ENCODE measurements around the gene ITGB1BP1. TPM values are rescaled to one million over a fixed set of nuclear protein-coding genes. Genes with fewer than 3 reads are reported as not detected.

The ITGB1BP1 gene
- total and polyA plus RNA-seq, 10 of the 15 experiments (the other 5 are each of a cell fraction or from before 2014, with no cell fraction given), result 50.2 to 273 (median 97.2) TPM

GRCh38 chr2:9465170-9465569 lies 41.8 kb upstream of the ITGB1BP1 start:
- no peak for FAIRE-seq
- H4K20me1 ChIP-seq (ENCODE audit: control insufficient read depth, insufficient read depth), result no peaks in the 10 kb centered on the region
- TF ChIP-seq REST (IDR thresholded peaks at IDR 0.05; ENCODE audit: low read depth, low read length) (no peak), KDM1A (IDR thresholded peaks at IDR 0.05; ENCODE audit: borderline replicate concordance) (no peak), E2F8 (IDR thresholded peaks at IDR 0.05; ENCODE audit: low read depth, partially characterized antibody) (no peak), CREM (IDR thresholded peaks at IDR 0.05; ENCODE audit: low read depth) (no peak), ZNF217 (IDR thresholded peaks at IDR 0.05) (no peak), ZNF24 (IDR thresholded peaks at IDR 0.05) (no peak), NFYB (IDR thresholded peaks at IDR 0.05; ENCODE audit: insufficient read depth, low read depth, low read length) (no peak), KAT2A (conservative IDR thresholded peaks at IDR 0.05; ENCODE audit: control insufficient read depth, low read depth, low read length) (no peak), ATF7 (IDR thresholded peaks at IDR 0.05; ENCODE audit: low read depth) (no peak), PAX8 (IDR thresholded peaks at IDR 0.05) (no peak), SIX5 (IDR thresholded peaks at IDR 0.05; ENCODE audit: low read depth, low read length, severe bottlenecking) (no peak), NFIC (IDR thresholded peaks at IDR 0.05; ENCODE audit: low read depth, low read length) (no peak), ZNF274 (IDR thresholded peaks at IDR 0.05; ENCODE audit: insufficient read depth, insufficient read length) (no peak)
- TF ChIP-seq, protein P1, sequence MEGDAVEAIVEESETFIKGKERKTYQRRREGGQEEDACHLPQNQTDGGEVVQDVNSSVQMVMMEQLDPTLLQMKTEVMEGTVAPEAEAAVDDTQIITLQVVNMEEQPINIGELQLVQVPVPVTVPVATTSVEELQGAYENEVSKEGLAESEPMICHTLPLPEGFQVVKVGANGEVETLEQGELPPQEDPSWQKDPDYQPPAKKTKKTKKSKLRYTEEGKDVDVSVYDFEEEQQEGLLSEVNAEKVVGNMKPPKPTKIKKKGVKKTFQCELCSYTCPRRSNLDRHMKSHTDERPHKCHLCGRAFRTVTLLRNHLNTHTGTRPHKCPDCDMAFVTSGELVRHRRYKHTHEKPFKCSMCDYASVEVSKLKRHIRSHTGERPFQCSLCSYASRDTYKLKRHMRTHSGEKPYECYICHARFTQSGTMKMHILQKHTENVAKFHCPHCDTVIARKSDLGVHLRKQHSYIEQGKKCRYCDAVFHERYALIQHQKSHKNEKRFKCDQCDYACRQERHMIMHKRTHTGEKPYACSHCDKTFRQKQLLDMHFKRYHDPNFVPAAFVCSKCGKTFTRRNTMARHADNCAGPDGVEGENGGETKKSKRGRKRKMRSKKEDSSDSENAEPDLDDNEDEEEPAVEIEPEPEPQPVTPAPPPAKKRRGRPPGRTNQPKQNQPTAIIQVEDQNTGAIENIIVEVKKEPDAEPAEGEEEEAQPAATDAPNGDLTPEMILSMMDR (IDR thresholded peaks at IDR 0.05 in 2 of 3, conservative IDR thresholded peaks at IDR 0.05 in 1 of 3; ENCODE audit: control insufficient read depth in 2 of 3, extremely low read depth in 1 of 3, insufficient read depth in 1 of 3, low read depth in 3 of 3, low read length in 3 of 3), result no peak
- ChIA-PET SMC1A (ENCODE audit: uncharacterized antibody, unreplicated experiment) (interaction anchor here (0.9 to 1.1 kb wide), 2 partner anchors 10 to 21 kb away, joined by 3 read pairs; no protein-coding TSS in a partner anchor), RAD21 (ENCODE audit: unreplicated experiment) (no interaction called here), CTCF (interaction anchor here (1.1 to 1.2 kb wide), 2 partner anchors 10 to 41 kb away, joined by 3 to 4 read pairs; no protein-coding TSS in a partner anchor), POLR2A (no interaction called here)
- peaks cover 3 to 15% of the 10 kb centered on the region in 2 experiments; a peak in 3 of 4 replicates for H3K36me3 ChIP-seq (ENCODE audit: control insufficient read depth in 2 of 2, insufficient read depth in 2 of 2, low read length in 1 of 2)
- intact Hi-C loops (cut with micrococcal nuclease; ENCODE audit: unreplicated experiment), result no loop called here
- H3K27ac ChIP-seq (ENCODE audit: control insufficient read depth, insufficient read depth), result no peak overlapping the region
- H3K4me2 ChIP-seq (ENCODE audit: control insufficient read depth, insufficient read depth), result no peak overlapping the region
- no peaks in the 10 kb centered on the region for H3K4me1 ChIP-seq (ENCODE audit: control insufficient read depth, insufficient read depth, low read length)
- in situ Hi-C loops (cut with MboI), result no loop called here
- no TSS peak for BruUV-seq (replicated peaks)
- no peaks in the 10 kb centered on the region for H3K9me3 ChIP-seq (replicated peaks; ENCODE audit: control insufficient read depth, insufficient read depth, low read length)
- H3K79me2 ChIP-seq (ENCODE audit: control insufficient read depth, insufficient read depth, low read length), result no peaks in the 10 kb centered on the region
- 92% methylated on average over 7 of the region's 7 CpGs for WGBS (ENCODE audit: insufficient coverage, insufficient replicate concordance, low lambda C conversion rate, missing lambda C conversion rate)
- H3K9ac ChIP-seq (ENCODE audit: control insufficient read depth, insufficient read depth, low read length), result no peak overlapping the region
- no peak for DNase-seq (ENCODE audit: low read depth, low spot score)
- no peaks in the 10 kb centered on the region for H3K27me3 ChIP-seq (replicated peaks in 1 of 2; ENCODE audit: control insufficient read depth in 2 of 2, insufficient read depth in 2 of 2, low read length in 1 of 2)
- no peak overlapping the region for H2AFZ ChIP-seq (ENCODE audit: control insufficient read depth, low read depth, low read length)
- H3K4me3 ChIP-seq, result no peak overlapping the region
- no peak for ATAC-seq

Data from GM12878 (cell line).